ENCODE results near the gene SELENOK. TPM values are rescaled to one million over a fixed set of nuclear protein-coding genes. Genes with fewer than 3 reads are reported as not detected.
A peak's percentile ranks its signal among the peaks of the same experiment; 100 is the strongest.

The SELENOK gene
- polyA plus RNA-seq, 1 donor from 2014 or later, result 136 TPM

- H3K9ac ChIP-seq (ENCODE audit: low read length), result no peak overlapping the region
- no peaks in the 10 kb centered on the region for H4K20me1 ChIP-seq (ENCODE audit: insufficient read depth)
- no peak overlapping the region for H3K4me2 ChIP-seq (ENCODE audit: low read length)
- no peak overlapping the region for H2AFZ ChIP-seq (ENCODE audit: low read depth, low read length)
- H3K4me3 ChIP-seq (ENCODE audit: low read length), result peak overlapping the region; percentile 13
- H3F3A ChIP-seq (ENCODE audit: insufficient read depth, low read length, poor library complexity, severe bottlenecking), result no peaks in the 10 kb centered on the region
- peaks cover 31% of the 10 kb centered on the region for H3K79me2 ChIP-seq (replicated peaks; ENCODE audit: insufficient read depth, low read length)
- peaks cover 6% of the 10 kb centered on the region for H3K36me3 ChIP-seq (ENCODE audit: insufficient read depth, low read length)
- H3K9me2 ChIP-seq (ENCODE audit: insufficient read depth, low read length), result no peaks in the 10 kb centered on the region
- TF ChIP-seq POLR2AphosphoS5 (IDR thresholded peaks at IDR 0.05), result no peak
- no peak for TF ChIP-seq SMC3 (conservative IDR thresholded peaks at IDR 0.05; ENCODE audit: poor library complexity)
- no peak for TF ChIP-seq REST (IDR thresholded peaks at IDR 0.05; ENCODE audit: borderline replicate concordance)
- no peak for TF ChIP-seq TAF1 (IDR thresholded peaks at IDR 0.05; ENCODE audit: low read depth)
- no peak for TF ChIP-seq MXI1 (conservative IDR thresholded peaks at IDR 0.05; ENCODE audit: poor library complexity, severe bottlenecking)
- TF ChIP-seq RAD21 (conservative IDR thresholded peaks at IDR 0.05), result no peak
- H3K27ac ChIP-seq (ENCODE audit: low read length), result no peak overlapping the region
- H3K27me3 ChIP-seq (ENCODE audit: insufficient read depth, low read depth, low read length), result no peaks in the 10 kb centered on the region
- no peaks in the 10 kb centered on the region for H3K9me3 ChIP-seq (ENCODE audit: low read length)
These were observed 3.4 kb downstream of the SELENOK start for GRCh38 chr3:53888232-53888631.

GRCh38 chr3:53887446-53887845, 4.2 kb downstream of the SELENOK start:
- Histone ChIP-seq H3K79me2 (replicated peaks; ENCODE audit: insufficient read depth, low read length) (peaks cover 31% of the 10 kb centered on the region), H3K36me3 (ENCODE audit: insufficient read depth, low read length) (peaks cover 7% of the 10 kb centered on the region), H4K20me1 (ENCODE audit: insufficient read depth) (no peaks in the 10 kb centered on the region), H3K4me2 (ENCODE audit: low read length) (no peak overlapping the region), H3K9me3 (ENCODE audit: low read length) (no peaks in the 10 kb centered on the region), H3F3A (ENCODE audit: insufficient read depth, low read length, poor library complexity, severe bottlenecking) (no peaks in the 10 kb centered on the region), H3K4me3 (ENCODE audit: low read length) (no peak overlapping the region), H2AFZ (ENCODE audit: low read depth, low read length) (no peak overlapping the region), H3K9ac (ENCODE audit: low read length) (no peak overlapping the region), H3K27ac (ENCODE audit: low read length) (no peak overlapping the region), H3K9me2 (ENCODE audit: insufficient read depth, low read length) (no peaks in the 10 kb centered on the region), H3K27me3 (ENCODE audit: insufficient read depth, low read depth, low read length) (no peaks in the 10 kb centered on the region)
- TF ChIP-seq MXI1 (conservative IDR thresholded peaks at IDR 0.05; ENCODE audit: poor library complexity, severe bottlenecking), result no peak
- no peak for TF ChIP-seq EZH2 (IDR thresholded peaks at IDR 0.05; ENCODE audit: borderline replicate concordance, insufficient read depth, low read length, poor library complexity, severe bottlenecking)
- no peak for TF ChIP-seq REST (IDR thresholded peaks at IDR 0.05; ENCODE audit: borderline replicate concordance)
- no peak for TF ChIP-seq RAD21 (conservative IDR thresholded peaks at IDR 0.05)
- no peak for TF ChIP-seq CTCF (IDR thresholded peaks at IDR 0.05; ENCODE audit: poor library complexity, severe bottlenecking)
- no peak for TF ChIP-seq SMC3 (conservative IDR thresholded peaks at IDR 0.05; ENCODE audit: poor library complexity)
- no peak for TF ChIP-seq TAF1 (IDR thresholded peaks at IDR 0.05; ENCODE audit: low read depth)
- no peak for TF ChIP-seq EP300 (conservative IDR thresholded peaks at IDR 0.05; ENCODE audit: poor library complexity, severe bottlenecking)
- no peak for TF ChIP-seq POLR2AphosphoS5 (IDR thresholded peaks at IDR 0.05)
